HCT116 (cell line): ENCODE measurements around the gene CHAMP1. TPM values are rescaled to one million over a fixed set of nuclear protein-coding genes. Genes with fewer than 3 reads are reported as not detected.

Experiments
- ATAC-seq: fragments of 200-7000 bp; cut with Tn5 transposase; 2 replicates; pipeline ENCODE4 v1.9.1; 2020; ENCODE audit warnings: mild to moderate bottlenecking, moderate library complexity
- BruUV-seq: library from RNA; stranded (reverse); fragments of 400-500 nt; replicated peaks from 2 replicates; lab custom pipeline; 2021; lab: Mats Ljungman, UMichigan
- CTCF ChIA-PET: fragments of 300-600 bp; sonication (Branson Sonifier 250); formaldehyde crosslinking; loops from one replicate; lab custom pipeline; 2021; ENCODE audit warnings: antibody characterized with exemption; lab: Charles Lee
- POLR2A ChIA-PET: fragments of 300-600, 350-600 bp; sonication (Branson Sonifier 250); formaldehyde crosslinking; loops from one replicate; lab custom pipeline; 2021; ENCODE audit warnings: antibody characterized with exemption; lab: Charles Lee
- RAD21 ChIA-PET, 2 experiments: fragments of 300-600 bp; sonication (Branson Sonifier 250); formaldehyde crosslinking; loops; one replicate each; lab custom pipeline; 2023; ENCODE audit warnings: low total read pairs in 2 of 2; ENCODE audit not compliant: uncharacterized antibody in 2 of 2, unreplicated experiment in 2 of 2, low non-redundant PET in 1 of 2; lab: Charles Lee
- DNase-seq: peaks from one replicate; pipeline ENCODE4 v3.0.0-alpha.2; 2010; ENCODE audit warnings: low read depth, low spot score
- H2AFZ ChIP-seq: fragments of 200-600 bp; shearing (Covaris generic), sonication (generic); 2 replicates; pipeline ENCODE4 v1.6.1; 2017; ENCODE audit warnings: low read depth, mixed run types, mixed read lengths, antibody characterized with exemption, low read length; ENCODE audit not compliant: poor library complexity, severe bottlenecking
- H3K27ac ChIP-seq: 2 replicates; pipeline ENCODE4 v1.5.1; 2012; ENCODE audit warnings: low read depth, low read length
- H3K27me3 ChIP-seq: fragments of 200-600 bp; sonication (generic); 2 replicates; pipeline ENCODE4 v1.6.1; 2016; ENCODE audit warnings: mixed run types, low read length, mixed read lengths; ENCODE audit not compliant: insufficient read depth
- H3K36me3 ChIP-seq, 2 experiments: fragments of 200-500 bp in 1 of 2; fragments of 200-600 bp in 1 of 2; sonication (Bioruptor generic) in 1 of 2; sonication (generic) in 1 of 2; 2 replicates each; pipeline versions ENCODE4 v1.5.1 to v1.6.1; 2014 to 2016; ENCODE audit warnings: low read length in 2 of 2, inconsistent platforms in 1 of 2, mixed read lengths in 1 of 2, mixed run types in 1 of 2; ENCODE audit not compliant: insufficient read depth in 2 of 2, control insufficient read depth in 1 of 2
- H3K4me1 ChIP-seq, 2 experiments: fragments of 200-600 bp in 1 of 2; sonication (generic) in 1 of 2; 2 replicates each; pipeline versions ENCODE4 v1.5.1 to v1.6.1; 2012 to 2017; ENCODE audit warnings: low read length in 2 of 2, inconsistent platforms in 1 of 2, mild to moderate bottlenecking in 1 of 2, mixed read lengths in 1 of 2, mixed run types in 1 of 2, moderate library complexity in 1 of 2; ENCODE audit not compliant: insufficient read depth in 2 of 2, control insufficient read depth in 1 of 2
- H3K4me2 ChIP-seq: fragments of 200-600 bp; sonication (generic); 2 replicates; pipeline ENCODE4 v1.6.1; 2017; ENCODE audit warnings: mixed run types, low read length, mixed read lengths
- H3K4me3 ChIP-seq, 2 experiments: fragments of 200-600 bp in 1 of 2; sonication (generic) in 1 of 2; replicated peaks in 1 of 2; 2 replicates each; pipeline ENCODE4 v1.5.1; 2011 to 2016; ENCODE audit warnings: low read length in 2 of 2, control low read depth in 1 of 2, low read depth in 1 of 2, mild to moderate bottlenecking in 1 of 2, mixed read lengths in 1 of 2, mixed run types in 1 of 2
- H3K79me2 ChIP-seq: fragments of 200-600 bp; sonication (generic); 2 replicates; pipeline ENCODE4 v1.6.1; 2017; ENCODE audit warnings: mild to moderate bottlenecking, mixed run types, low read length, moderate library complexity, mixed read lengths; ENCODE audit not compliant: insufficient read depth
- H3K9ac ChIP-seq: fragments of 200-600 bp; sonication (generic); 2 replicates; pipeline ENCODE4 v1.6.1; 2016; ENCODE audit warnings: low read length, mixed read lengths
- H3K9me2 ChIP-seq: fragments of 200-600 bp; sonication (generic), shearing (Covaris generic); 2 replicates; pipeline ENCODE4 v1.6.1; 2017; ENCODE audit warnings: mixed run types, mild to moderate bottlenecking, moderate library complexity; ENCODE audit not compliant: insufficient read depth
- H3K9me3 ChIP-seq, 2 experiments: fragments of 200-500 bp in 1 of 2; fragments of 200-600 bp in 1 of 2; sonication (Bioruptor generic) in 1 of 2; sonication (generic) in 1 of 2; 2 replicates each; pipeline ENCODE4 v1.6.1; 2014 to 2017; ENCODE audit warnings: low read length in 2 of 2, mixed read lengths in 2 of 2, inconsistent platforms in 1 of 2, low read depth in 1 of 2, mild to moderate bottlenecking in 1 of 2, mixed run types in 1 of 2, moderate library complexity in 1 of 2; ENCODE audit not compliant: control insufficient read depth in 1 of 2, insufficient read depth in 1 of 2
- H4K20me1 ChIP-seq: fragments of 200-600 bp; sonication (generic), shearing (Covaris generic); 2 replicates; pipeline ENCODE4 v1.6.1; 2017; ENCODE audit warnings: mixed run types, mild to moderate bottlenecking, moderate library complexity; ENCODE audit not compliant: insufficient read depth
- ATF3 ChIP-seq: IDR thresholded peaks from 2 replicates; pipeline ENCODE4 v1.6.1; 2012
- CBX3 ChIP-seq: IDR thresholded peaks from 2 replicates; pipeline ENCODE4 v1.6.1; 2012; ENCODE audit warnings: low read depth
- CEBPB ChIP-seq: IDR thresholded peaks from 2 replicates; pipeline ENCODE4 v1.6.1; 2012; ENCODE audit warnings: low read depth
- CTCF ChIP-seq, 3 experiments: fragments of 200-600 bp in 1 of 3; sonication (generic) in 1 of 3; IDR thresholded peaks in 2 of 3; conservative IDR thresholded peaks in 1 of 3; 2 replicates each; pipeline ENCODE4 v1.5.1; 2012 to 2017; ENCODE audit warnings: low read depth in 2 of 3, low read length in 2 of 3, antibody characterized with exemption in 1 of 3, borderline replicate concordance in 1 of 3, control low read depth in 1 of 3, mild to moderate bottlenecking in 1 of 3, mixed read lengths in 1 of 3, mixed run types in 1 of 3, moderate library complexity in 1 of 3; ENCODE audit not compliant: insufficient read depth in 1 of 3
- EZH2 ChIP-seq: fragments of 200-600 bp; sonication (generic); IDR thresholded peaks from 2 replicates; pipeline ENCODE4 v1.6.1; 2017; ENCODE audit warnings: antibody characterized with exemption, mixed run types
- EZH2phosphoT487 ChIP-seq: fragments of 200-600 bp; IDR thresholded peaks from 2 replicates; pipeline ENCODE4 v1.6.1; 2018; ENCODE audit warnings: antibody characterized with exemption, borderline replicate concordance
- MAX ChIP-seq: IDR thresholded peaks from 2 replicates; pipeline ENCODE4 v1.6.1; 2012
- POLR2A ChIP-seq: IDR thresholded peaks from 2 replicates; pipeline ENCODE4 v1.7.0; 2011; ENCODE audit warnings: borderline replicate concordance; ENCODE audit not compliant: insufficient read depth, insufficient read length; ENCODE audit errors: extremely low read depth
- SIN3A ChIP-seq: IDR thresholded peaks from 2 replicates; pipeline ENCODE4 v1.6.1; 2012; ENCODE audit warnings: low read depth
- SP1 ChIP-seq: IDR thresholded peaks from 2 replicates; pipeline ENCODE4 v1.6.1; 2012; ENCODE audit warnings: low read depth
- SRF ChIP-seq: IDR thresholded peaks from 2 replicates; pipeline ENCODE4 v1.6.1; 2012; ENCODE audit warnings: low read depth
- TCF7L2 ChIP-seq: IDR thresholded peaks from 2 replicates; pipeline ENCODE4 v1.7.0; 2011; ENCODE audit warnings: borderline replicate concordance, inconsistent platforms; ENCODE audit not compliant: insufficient read depth, insufficient read length; ENCODE audit errors: extremely low read depth
- YY1 ChIP-seq: IDR thresholded peaks from 2 replicates; pipeline ENCODE4 v1.6.1; 2011; ENCODE audit warnings: low read length, low read depth, moderate library complexity, mild to moderate bottlenecking; ENCODE audit not compliant: insufficient replicate concordance; ENCODE audit errors: extremely low read depth
- ZBTB33 ChIP-seq: IDR thresholded peaks from 2 replicates; pipeline ENCODE4 v1.6.1; 2011; ENCODE audit warnings: mild to moderate bottlenecking, low read length, moderate library complexity; ENCODE audit not compliant: insufficient replicate concordance; ENCODE audit errors: extremely low read depth
- ZNF274 ChIP-seq: fragments of 200-500 bp; sonication (Bioruptor generic); IDR thresholded peaks from 2 replicates; pipeline ENCODE4 v1.6.1; 2014; ENCODE audit warnings: mild to moderate bottlenecking, low read depth, low read length, inconsistent platforms
- intact Hi-C: fragments of 100-400 bp; cut with micrococcal nuclease; formaldehyde crosslinking; loops from 2 replicates; pipeline ENCODE4 v1.10.0; 2022
- total RNA-seq: library from RNA; stranded (reverse); gene quantifications from one replicate; pipeline ENCODE4 v1.2.1, GENCODE V29; 2021; ENCODE audit not compliant: unreplicated experiment

The CHAMP1 gene
- total RNA-seq, 1 experiment from 2014 or later: 31.5 TPM

- intact Hi-C loops: no loop called here
- H3K4me3 ChIP-seq: no peak overlapping the region
- peaks cover 3 to 22% of the 10 kb centered on the region in 2 experiments for H3K4me1 ChIP-seq
- no peak for DNase-seq
- H3K36me3 ChIP-seq: 0 out of 4 replicates have a peak, but pooled peaks cover 0 to 2% of the 10 kb centered on the region in 2 experiments
- TF ChIP-seq CEBPB (no peak), ZBTB33 (no peak), SP1 (no peak), CBX3 (no peak), ATF3 (no peak), EZH2 (no peak), ZNF274 (no peak), YY1 (no peak), CTCF (IDR thresholded peaks at IDR 0.05 in 2 of 3, conservative IDR thresholded peaks at IDR 0.05 in 1 of 3; ENCODE audit: borderline replicate concordance in 1 of 3, insufficient read depth in 1 of 3, low read depth in 2 of 3, low read length in 2 of 3) (no peak), TCF7L2 (no peak), SRF (no peak), EZH2phosphoT487 (no peak), MAX (no peak), POLR2A (no peak), SIN3A (no peak)
- TF ChIP-seq, all 23 proteins: peak for 0
- Histone ChIP-seq H4K20me1 (no peaks in the 10 kb centered on the region), H3K9me3 (no peaks in the 10 kb centered on the region), H3K4me2 (no peak overlapping the region), H3K9me2 (no peaks in the 10 kb centered on the region), H3K79me2 (peaks cover 16% of the 10 kb centered on the region), H3K27me3 (no peaks in the 10 kb centered on the region), H2AFZ (no peak overlapping the region), H3K27ac (no peak overlapping the region), H3K9ac (no peak overlapping the region)
- ChIA-PET CTCF (no interaction called here), RAD21 (no interaction called here), POLR2A (no interaction called here)
- BruUV-seq: no TSS peak
- ATAC-seq: no peak
Observed at GRCh38 chr13:114310956-114311355, 3.3 kb upstream of the CHAMP1 start.
